ENCODE data around the gene TAF6.
"Not testable (repeated sequence)": the region's sequence is repeated elsewhere in the genome, so short reads cannot be mapped to it uniquely, and the experiment has no call there.

The TAF6 gene

GRCh38 chr7:100152937-100153666 is 33.9 kb upstream of the TAF6 start:
- no peak for DNase-seq (ENCODE audit: low read depth in 3 of 3)

- DNase-seq (ENCODE audit: low read depth in 3 of 3): no peak
Measured at GRCh38 chr7:100152404-100152803, 33.2 kb upstream of the TAF6 start.

- peak; percentile 82 to 97 (median 95) for DNase-seq (ENCODE audit: low read depth in 3 of 3)
Measured at GRCh38 chr7:100148559-100149328, 29.6 kb upstream of the TAF6 start, which contains the start of gene LAMTOR4. LAMTOR4 (plus strand) TSS chr7:100148918; CDS start chr7:100148973, 55 bp downstream.

DNA sequence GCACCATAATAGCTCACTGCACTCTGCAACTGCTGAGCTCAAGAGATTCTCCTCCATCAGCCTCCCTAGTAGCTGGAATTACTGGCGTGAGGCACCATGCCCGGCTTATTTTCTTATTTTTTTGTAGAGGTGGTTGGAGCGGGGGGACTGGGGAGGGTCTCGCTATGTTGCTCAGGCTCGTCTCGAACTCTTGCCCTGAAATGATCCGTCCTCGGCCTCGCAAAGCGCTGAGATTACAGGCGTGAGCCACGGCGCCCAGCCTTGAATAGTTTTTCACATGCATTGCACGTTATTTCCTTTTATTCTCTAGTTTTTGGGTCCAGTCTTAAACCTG is 29.0 kb upstream of the TAF6 start:
- DNase-seq (ENCODE audit: low read depth in 3 of 3): no peak

DNA sequence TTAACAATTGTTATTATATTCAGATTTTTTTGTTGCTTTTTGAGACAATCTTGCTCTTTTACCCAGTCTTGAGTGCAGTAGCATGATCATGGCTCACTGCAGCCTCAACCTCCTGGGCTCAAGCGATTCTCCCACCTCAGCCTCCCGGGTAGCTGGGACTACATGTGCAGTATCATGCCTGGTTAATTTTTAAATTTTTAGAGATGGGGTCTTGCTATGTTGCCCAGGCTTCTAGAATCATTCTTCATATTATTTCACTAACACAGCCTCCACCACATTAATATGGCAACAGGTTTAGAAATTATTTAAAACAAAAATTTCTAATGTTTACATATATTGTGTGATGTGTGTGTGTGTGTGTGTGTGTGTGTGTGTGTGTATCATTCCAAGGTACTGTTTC is 28.1 kb upstream of the TAF6 start:
- DNase-seq (ENCODE audit: low read depth in 3 of 3): no peak

DNA sequence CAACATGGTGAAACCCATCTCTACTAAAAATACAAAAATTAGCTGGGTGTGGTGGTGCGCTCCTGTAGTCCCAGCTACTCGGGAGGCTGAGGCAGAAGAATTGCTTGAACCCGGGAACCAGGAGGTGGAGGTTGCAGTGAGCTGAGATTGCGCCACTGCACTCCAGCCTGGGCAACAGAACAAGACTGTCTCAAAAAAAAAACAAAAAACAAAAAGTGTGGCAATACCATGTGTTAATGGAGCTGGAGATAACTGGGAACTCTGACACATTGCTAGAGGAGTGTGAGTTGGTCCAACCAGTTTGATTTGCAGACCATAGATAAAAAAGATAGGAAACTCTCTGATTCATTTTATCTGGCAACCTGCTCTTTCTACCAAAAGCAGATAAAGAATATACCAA is 27.2 kb upstream of the TAF6 start:
- not testable (repeated sequence) for DNase-seq (ENCODE audit: low read depth in 3 of 3)

- DNase-seq (ENCODE audit: low read depth in 3 of 3): no peak
Measured at GRCh38 chr7:100142461-100142860, 23.3 kb upstream of the TAF6 start.

GRCh38 chr7:100141555-100141949 is 22.4 kb upstream of the TAF6 start:
- DNase-seq (ENCODE audit: low read depth in 3 of 3): no peak

DNA sequence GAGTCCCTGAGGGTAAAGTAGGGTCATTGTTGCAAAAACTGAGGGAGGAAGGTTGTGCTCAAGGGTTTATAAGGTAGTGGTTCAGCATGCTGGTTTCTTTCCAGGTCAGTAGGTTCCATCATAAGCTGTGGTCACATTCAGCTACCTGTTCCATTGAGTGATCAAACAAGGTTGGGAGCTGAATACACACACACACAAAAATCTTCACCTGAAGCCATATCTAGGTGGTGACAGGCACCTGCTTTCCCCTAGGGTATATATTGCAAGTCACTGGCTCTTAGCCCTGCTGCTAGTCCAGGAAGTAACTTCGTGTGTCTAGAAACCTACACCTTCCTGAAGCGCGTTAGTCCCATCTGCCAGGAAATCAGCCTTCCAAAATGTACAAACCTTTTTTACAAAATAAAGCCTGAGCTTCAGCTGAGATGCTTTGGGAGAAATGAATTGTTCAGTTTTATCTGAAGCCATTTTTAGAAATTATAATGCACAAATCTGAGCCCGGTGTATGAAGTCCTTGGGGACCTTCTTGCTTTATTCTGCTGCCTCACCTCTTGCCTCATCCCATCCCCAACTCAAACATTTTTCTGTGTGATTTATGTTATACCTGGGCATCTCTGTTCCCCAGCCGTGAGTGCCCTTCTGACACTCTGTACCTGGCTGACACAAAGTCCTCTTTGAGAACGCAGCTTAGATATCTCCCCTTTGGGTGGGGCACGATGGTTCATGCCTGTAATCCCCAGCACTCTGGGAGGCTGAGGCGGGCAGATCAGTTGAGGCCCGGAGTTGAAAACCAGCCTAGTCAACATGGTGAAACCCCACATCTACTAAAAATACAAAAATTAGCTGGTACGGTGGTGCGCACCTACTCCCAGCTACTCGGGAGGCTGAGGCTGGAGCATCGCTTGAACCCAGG is 18.9 kb upstream of the TAF6 start:
- no peak for DNase-seq (ENCODE audit: low read depth in 3 of 3)

DNA sequence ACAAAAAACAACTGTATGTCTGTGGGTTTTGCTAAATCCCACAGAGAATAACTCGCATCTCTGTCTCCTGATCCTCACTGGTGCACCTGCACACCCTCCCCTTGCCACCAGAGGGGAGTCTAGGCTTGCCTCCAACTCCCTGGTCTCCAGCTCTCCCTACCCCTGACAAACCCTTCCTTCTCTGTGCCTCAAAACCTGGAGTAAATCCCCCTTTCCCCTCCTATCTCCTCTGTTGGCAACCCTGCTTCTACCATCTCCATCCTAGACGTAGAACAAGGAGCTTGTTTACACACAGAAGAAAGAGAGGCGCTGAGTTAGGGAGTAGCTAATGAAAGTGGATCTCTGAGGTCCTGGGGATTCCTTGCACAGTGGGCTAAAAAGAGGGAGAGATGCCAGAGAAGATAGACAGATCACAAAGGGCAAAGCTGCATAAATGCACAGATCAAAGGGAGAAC is 13.6 kb upstream of the TAF6 start:
- DNase-seq (ENCODE audit: low read depth in 3 of 3): peak in 2 of 3 experiments; percentile 40 to 46

- no peak for DNase-seq (ENCODE audit: low read depth in 3 of 3)
Measured at GRCh38 chr7:100132126-100132525, 13.0 kb upstream of the TAF6 start.

DNA sequence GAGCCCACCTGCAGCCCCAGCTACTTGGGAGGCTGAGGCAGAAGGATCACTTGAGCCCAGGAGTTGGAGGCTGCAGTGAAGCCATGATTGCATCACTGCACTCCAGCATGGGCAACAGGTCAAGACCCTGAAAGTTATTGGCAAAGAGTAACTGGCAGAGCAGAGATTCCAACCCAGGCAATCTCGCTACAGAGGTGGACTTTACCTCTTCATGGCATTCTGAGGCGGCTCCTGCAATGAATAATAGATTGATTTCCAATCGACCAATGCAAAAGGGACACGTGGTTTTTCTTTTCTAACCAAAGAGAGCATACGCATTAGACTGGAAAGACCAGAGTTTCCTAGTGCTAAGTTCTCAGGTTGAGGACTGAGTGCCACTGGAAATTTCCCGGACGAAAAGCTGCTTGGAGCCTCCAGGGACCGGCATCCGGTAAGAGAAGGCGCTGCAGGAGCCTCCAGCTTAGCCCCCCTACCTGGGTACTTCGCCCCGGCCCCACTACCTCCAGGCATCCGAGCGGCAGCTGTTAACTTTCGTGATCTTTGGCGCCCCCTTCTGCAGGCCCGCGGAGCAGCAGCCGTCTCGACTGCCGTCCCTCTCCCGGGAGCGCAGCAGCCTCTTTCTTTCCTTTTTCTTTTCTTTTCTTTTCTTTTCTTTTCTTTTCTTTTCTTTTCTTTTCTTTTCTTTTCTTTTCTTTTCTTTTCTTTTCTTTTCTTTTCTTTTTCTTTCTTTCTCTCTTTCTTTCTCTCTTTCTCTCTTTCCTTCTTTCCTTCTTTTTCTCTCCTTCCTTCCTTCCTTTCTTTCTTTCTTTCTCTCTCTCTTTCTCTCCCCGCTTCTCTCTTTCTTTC is 11.7 kb upstream of the TAF6 start:
- peak; percentile 64 to 74 (median 74) for DNase-seq (ENCODE audit: low read depth in 3 of 3)

DNA sequence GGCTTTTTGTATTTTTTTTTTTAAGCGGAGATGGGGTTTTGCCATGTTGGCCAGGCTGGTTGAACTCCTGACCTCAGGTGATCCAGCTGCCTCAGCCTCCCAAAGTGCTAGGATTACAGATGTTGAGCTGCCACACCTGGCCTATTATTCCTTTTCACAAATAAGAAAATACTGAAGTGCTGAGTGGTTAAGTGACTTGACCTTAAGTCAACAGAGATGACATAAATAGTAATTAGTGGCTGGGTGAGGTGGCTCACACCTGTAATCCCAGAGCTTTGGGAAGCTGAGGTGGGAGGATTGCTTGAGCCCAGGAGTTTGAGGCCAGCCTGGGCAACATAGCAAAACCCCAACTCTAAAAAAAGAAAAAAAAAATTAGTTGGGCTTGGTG is 11.1 kb upstream of the TAF6 start:
- not testable (repeated sequence) for DNase-seq (ENCODE audit: low read depth in 3 of 3)

DNA sequence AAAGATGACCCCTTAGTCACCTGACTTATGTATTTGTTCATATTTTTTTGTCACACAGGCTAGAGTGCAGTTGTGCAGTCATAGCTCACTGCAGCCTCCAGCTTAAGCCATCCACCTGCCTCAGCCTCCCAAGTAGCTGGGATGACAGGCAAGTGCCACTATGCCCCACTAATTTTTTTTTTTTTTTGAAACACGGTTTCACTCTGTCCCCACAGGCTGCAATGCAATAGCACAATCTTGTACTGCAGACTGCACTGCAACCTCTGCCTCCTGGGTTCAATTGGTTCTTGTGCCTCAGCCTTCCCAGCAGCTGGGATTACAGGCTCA is 9.4 kb upstream of the TAF6 start:
- DNase-seq (ENCODE audit: low read depth in 3 of 3): no peak

DNA sequence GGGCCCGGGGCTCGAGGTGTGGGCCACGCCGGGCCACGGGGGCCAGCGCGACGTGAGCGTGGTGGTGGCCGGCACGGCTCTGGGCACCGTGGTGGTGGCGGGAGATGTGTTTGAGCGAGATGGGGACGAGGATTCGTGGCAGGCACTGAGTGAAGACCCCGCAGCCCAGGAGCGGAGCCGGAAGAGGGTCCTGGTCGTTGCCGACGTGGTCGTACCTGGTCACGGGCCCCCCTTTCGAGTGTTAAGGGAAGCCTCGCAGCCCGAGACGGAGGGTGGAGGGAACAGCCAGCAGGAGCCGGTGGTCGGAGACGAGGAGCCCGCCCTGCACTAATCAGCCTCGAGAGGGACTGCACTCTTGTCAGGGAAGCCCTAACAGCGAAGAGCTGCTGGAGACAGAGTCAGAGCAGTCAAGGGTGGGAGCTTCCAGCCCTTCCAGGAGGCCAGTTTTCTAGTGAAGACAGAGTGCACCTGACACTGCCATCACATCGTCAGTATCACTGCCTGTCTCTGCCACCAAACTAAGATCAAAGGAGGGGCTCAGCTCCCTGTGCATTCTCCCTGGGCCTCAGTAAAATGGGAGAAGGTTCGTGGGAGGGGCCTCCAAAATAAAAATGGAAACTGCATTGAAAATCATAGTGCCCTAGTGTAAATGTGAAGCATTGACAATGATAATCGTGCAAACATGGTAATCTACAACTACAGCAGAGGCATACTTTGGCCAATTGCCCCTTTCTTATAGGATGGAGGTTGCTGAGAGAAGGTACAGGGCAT is 8.9 kb upstream of the TAF6 start:
- DNase-seq (ENCODE audit: low read depth in 3 of 3): no peak

GRCh38 chr7:100126931-100127865 is 8.0 kb upstream of the TAF6 start, which contains the start of gene MBLAC1:
MBLAC1 (plus strand) TSS chr7:100126967; CDS start chr7:100127396, 429 bp downstream.
- DNase-seq (ENCODE audit: low read depth in 3 of 3): peak; percentile 82 to 83 (median 82)

- no peak for DNase-seq (ENCODE audit: low read depth in 3 of 3)
Measured at GRCh38 chr7:100126239-100126930, 7.2 kb upstream of the TAF6 start.

Measured in stimulated activated CD4-positive, alpha-beta T cell treated with anti-CD3 and anti-CD28 coated beads, TNF-alpha, amount 100 ng/mL, for 4 hours (primary cell).